ENCODE results near the gene IRF2BPL.

The IRF2BPL gene

DNA sequence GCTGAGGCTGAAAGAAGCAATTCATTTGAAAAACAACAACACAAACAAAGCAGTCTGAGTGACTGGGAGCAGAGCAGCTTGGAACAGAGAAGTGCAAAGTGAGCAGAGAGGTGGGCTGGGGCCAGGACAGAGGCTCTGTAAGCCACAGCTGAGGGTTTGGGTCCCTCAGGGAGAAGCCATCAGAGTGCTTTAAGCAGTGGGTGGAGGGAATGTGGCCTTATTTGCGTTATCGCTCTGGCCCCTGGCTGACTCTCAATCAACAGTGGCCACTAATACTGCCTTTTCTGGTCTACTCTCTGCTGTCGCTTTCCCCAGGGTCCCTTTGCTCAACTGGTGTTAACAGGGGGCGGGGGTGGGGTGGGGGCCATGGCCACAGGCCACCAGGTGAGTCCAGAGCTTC lies 44.2 kb downstream of the IRF2BPL start:
- H3K36me3 ChIP-seq (ENCODE audit: insufficient read depth, low read length), result no peaks in the 10 kb centered on the region
- peaks cover 9% of the 10 kb centered on the region for H3K4me1 ChIP-seq (ENCODE audit: control insufficient read depth, insufficient read depth, low read length, unreplicated experiment)
- H3K27ac ChIP-seq (ENCODE audit: low read depth, low read length), result no peak overlapping the region
- no peak overlapping the region for H2AFZ ChIP-seq (ENCODE audit: low read length, unreplicated experiment)
- no peaks in the 10 kb centered on the region for H3K27me3 ChIP-seq (ENCODE audit: insufficient read depth, low read length)
- no peaks in the 10 kb centered on the region for H3K79me2 ChIP-seq (ENCODE audit: control insufficient read depth, insufficient read depth, low read length, unreplicated experiment)
- no peak overlapping the region for H3K4me3 ChIP-seq (ENCODE audit: low read depth, low read length)

DNA sequence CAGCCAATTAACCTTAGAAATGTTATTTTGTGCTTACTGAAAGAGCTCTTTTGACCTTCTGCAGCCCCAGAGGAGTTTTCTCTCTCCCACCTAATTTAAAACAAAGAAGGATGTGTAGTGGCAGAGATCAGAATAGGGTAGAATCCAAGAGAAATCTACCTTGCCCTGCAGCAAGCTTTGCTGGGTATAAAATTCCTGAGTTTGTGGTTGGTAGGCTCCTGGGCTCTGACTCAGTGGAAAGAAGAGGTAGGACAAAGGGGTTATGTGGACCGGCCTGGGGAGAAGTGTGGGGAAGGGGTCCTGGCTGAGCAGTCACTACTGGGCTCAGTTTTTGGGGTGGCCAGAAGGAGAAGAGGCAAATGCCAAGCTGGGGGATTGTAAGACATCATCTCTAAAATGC lies 46.8 kb downstream of the IRF2BPL start:
- Histone ChIP-seq H3K27me3 (ENCODE audit: insufficient read depth, low read length) (no peaks in the 10 kb centered on the region), H3K27ac (ENCODE audit: low read depth, low read length) (no peak overlapping the region), H3K4me1 (ENCODE audit: control insufficient read depth, insufficient read depth, low read length, unreplicated experiment) (peaks cover 9% of the 10 kb centered on the region), H3K4me3 (ENCODE audit: low read depth, low read length) (no peak overlapping the region), H3K79me2 (ENCODE audit: control insufficient read depth, insufficient read depth, low read length, unreplicated experiment) (no peaks in the 10 kb centered on the region), H3K36me3 (ENCODE audit: insufficient read depth, low read length) (no peaks in the 10 kb centered on the region), H2AFZ (ENCODE audit: low read length, unreplicated experiment) (no peak overlapping the region)

DNA sequence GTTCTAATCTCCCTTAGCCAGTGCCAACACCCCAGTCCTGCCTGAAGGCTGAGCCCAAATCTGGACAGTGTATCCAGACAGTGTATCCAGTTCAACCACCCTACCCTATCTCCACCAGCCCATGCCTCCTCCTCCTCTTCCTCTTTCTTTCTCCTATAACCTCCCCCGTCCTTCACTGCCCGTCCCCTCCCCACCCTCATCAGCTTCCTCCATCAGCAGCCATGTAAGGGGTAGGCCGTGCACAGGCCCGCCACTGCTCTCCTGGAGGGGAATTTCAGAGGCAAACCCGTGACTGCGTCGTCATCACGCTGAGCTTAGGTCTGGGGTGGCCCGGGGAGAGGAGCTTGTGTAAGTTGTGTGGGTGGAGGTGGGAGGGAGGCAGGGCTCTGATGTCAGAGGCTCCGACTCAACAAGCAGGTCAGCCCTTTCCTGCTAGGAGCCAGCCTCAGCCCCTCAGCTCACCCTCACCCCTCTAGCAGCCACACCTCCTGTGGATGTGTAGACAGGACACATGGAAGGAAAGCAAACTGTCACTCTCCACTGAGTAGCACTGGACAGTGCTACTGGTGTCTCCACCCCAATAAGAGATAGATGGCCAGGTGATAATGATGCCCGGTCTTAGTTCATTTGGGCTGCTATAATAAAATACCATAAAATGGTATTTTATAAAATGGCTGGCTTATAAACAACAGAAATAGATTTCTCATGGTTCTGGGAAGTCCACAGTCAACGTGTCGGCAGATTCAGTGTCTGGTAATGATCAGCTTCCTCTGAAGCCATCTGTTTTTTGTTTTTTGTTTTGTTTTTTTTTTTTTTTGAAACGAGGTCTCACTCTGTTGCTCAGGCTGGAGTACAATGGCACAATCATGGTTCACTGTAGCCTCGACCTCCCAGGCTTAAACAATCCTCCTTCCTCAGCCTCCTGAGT lies 50.5 kb downstream of the IRF2BPL start:
- Histone ChIP-seq H2AFZ (ENCODE audit: low read length, unreplicated experiment) (no peak overlapping the region), H3K4me1 (ENCODE audit: control insufficient read depth, insufficient read depth, low read length, unreplicated experiment) (no peaks in the 10 kb centered on the region), H3K79me2 (ENCODE audit: control insufficient read depth, insufficient read depth, low read length, unreplicated experiment) (no peaks in the 10 kb centered on the region), H3K36me3 (ENCODE audit: insufficient read depth, low read length) (no peaks in the 10 kb centered on the region), H3K4me3 (ENCODE audit: low read depth, low read length) (no peak overlapping the region), H3K27ac (ENCODE audit: low read depth, low read length) (no peak overlapping the region), H3K27me3 (ENCODE audit: insufficient read depth, low read length) (no peaks in the 10 kb centered on the region)

DNA sequence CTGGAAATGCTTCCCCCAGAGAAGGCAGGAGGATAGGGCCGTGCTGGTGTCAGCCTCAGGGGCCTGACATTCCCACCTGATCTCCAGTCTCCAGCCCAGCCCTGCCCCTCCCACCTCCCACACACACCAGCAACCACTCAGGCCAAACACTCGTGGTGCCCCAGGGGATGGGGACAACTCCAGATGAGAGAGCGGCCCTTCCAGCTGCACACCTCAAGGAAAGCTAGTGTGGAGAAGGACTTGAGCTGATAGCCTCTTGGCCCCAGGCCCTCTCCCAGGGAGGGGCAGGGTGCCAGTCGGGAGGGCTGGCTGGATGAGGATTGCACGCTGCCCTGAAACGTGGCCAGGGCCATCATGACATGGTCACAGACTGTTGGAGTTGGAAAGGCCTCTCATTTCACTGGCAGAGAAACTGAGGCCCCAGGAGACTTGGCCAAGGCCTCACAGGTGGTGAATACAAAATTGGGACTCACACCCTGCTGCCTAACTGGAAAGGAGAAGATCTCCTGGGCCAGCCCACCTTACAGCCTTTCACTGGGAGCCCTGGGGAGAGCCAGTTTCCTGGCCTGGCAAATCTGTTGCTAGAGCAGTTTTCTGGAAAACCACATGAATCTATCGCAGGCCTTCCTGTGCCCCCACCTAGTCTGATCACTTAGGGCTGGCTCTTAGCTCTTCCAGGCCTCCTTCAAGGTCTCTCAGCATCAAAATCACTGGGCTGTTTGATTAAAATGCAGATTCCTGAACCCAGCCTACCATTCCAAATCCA lies 52.1 kb downstream of the IRF2BPL start:
- Histone ChIP-seq H3K27ac (ENCODE audit: low read depth, low read length) (no peak overlapping the region), H3K4me3 (ENCODE audit: low read depth, low read length) (no peak overlapping the region), H3K4me1 (ENCODE audit: control insufficient read depth, insufficient read depth, low read length, unreplicated experiment) (no peaks in the 10 kb centered on the region), H3K79me2 (ENCODE audit: control insufficient read depth, insufficient read depth, low read length, unreplicated experiment) (no peaks in the 10 kb centered on the region), H2AFZ (ENCODE audit: low read length, unreplicated experiment) (no peak overlapping the region), H3K36me3 (ENCODE audit: insufficient read depth, low read length) (no peaks in the 10 kb centered on the region), H3K27me3 (ENCODE audit: insufficient read depth, low read length) (no peaks in the 10 kb centered on the region)

DNA sequence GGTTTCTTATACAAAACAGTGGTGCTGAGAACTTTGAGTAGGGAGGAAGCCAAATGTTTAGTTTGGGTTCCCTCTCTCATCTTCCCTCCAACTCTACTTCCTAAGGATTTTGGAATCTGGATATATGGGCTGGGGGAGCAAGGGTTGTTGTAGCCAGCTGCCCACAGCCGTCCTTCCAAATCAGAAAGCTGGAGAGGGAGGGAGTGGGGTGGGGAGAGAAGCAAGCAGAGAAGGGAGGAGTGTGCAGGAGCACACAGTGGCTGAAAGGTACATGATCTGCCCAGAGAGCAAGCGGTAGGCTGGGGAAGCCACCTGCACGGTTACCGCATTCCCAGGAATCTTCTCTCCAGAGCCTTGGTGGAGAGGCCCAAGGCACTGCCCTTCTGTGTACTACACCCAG lies 52.7 kb downstream of the IRF2BPL start:
- no peaks in the 10 kb centered on the region for H3K4me1 ChIP-seq (ENCODE audit: control insufficient read depth, insufficient read depth, low read length, unreplicated experiment)
- no peak overlapping the region for H3K27ac ChIP-seq (ENCODE audit: low read depth, low read length)
- no peak overlapping the region for H3K4me3 ChIP-seq (ENCODE audit: low read depth, low read length)
- no peaks in the 10 kb centered on the region for H3K27me3 ChIP-seq (ENCODE audit: insufficient read depth, low read length)
- no peak overlapping the region for H2AFZ ChIP-seq (ENCODE audit: low read length, unreplicated experiment)
- no peaks in the 10 kb centered on the region for H3K36me3 ChIP-seq (ENCODE audit: insufficient read depth, low read length)
- no peaks in the 10 kb centered on the region for H3K79me2 ChIP-seq (ENCODE audit: control insufficient read depth, insufficient read depth, low read length, unreplicated experiment)

DNA sequence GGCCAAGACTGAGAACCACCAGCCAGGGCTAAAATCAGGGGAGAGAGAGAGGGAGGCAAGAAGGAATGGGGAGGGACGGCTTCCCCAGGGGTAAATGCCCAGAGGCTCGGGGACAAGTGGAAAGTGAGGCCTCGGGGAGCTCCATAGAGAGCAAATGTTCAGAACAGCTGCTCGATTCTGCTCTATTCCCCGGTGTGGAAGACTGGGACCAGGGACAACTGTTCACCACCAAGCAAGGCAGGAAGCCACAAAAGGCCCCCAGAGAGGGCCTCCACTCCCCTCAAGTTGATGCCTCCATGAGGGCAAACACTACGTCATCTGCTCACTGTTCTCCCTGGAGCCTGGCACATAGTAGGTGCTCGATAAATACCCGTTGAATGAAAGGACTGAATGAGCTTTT lies 53.5 kb downstream of the IRF2BPL start:
- no peaks in the 10 kb centered on the region for H3K27me3 ChIP-seq (ENCODE audit: insufficient read depth, low read length)
- H3K4me1 ChIP-seq (ENCODE audit: control insufficient read depth, insufficient read depth, low read length, unreplicated experiment), result no peaks in the 10 kb centered on the region
- no peaks in the 10 kb centered on the region for H3K36me3 ChIP-seq (ENCODE audit: insufficient read depth, low read length)
- H3K27ac ChIP-seq (ENCODE audit: low read depth, low read length), result no peak overlapping the region
- H3K4me3 ChIP-seq (ENCODE audit: low read depth, low read length), result no peak overlapping the region
- no peak overlapping the region for H2AFZ ChIP-seq (ENCODE audit: low read length, unreplicated experiment)
- H3K79me2 ChIP-seq (ENCODE audit: control insufficient read depth, insufficient read depth, low read length, unreplicated experiment), result no peaks in the 10 kb centered on the region

Measured in ACC112 (cell line).